Esophagus muscularis mucosa (tissue), 4 donors: ENCODE measurements around the gene RAB3C.

ENCODE experiments used
- CTCF ChIP-seq, 3 experiments: fragments of 200-600 bp in 2 of 3; fragments of 450-650 bp in 1 of 3; sonication (generic) in 2 of 3; IDR thresholded peaks; one replicate each; pipeline ENCODE4 v1.5.1; 2017 to 2019; ENCODE audit warnings: antibody characterized with exemption in 3 of 3, mild to moderate bottlenecking in 2 of 3, moderate library complexity in 1 of 3
- EP300 ChIP-seq: sonication (generic); formaldehyde crosslinking; IDR thresholded peaks from one replicate; pipeline ENCODE4 v1.6.1; 2017; ENCODE audit warnings: antibody characterized with exemption
- POLR2A ChIP-seq: fragments of 450-650 bp; IDR thresholded peaks from one replicate; pipeline ENCODE4 v1.6.1; 2017; ENCODE audit warnings: antibody characterized with exemption, moderate library complexity, mild to moderate bottlenecking, low read depth
- POLR2AphosphoS5 ChIP-seq, 2 donors: sonication (generic); formaldehyde crosslinking; IDR thresholded peaks; one replicate each; pipeline ENCODE4 v1.6.1; 2017; ENCODE audit warnings: antibody characterized with exemption in 2 of 2

- TF ChIP-seq CTCF (IDR thresholded peaks at IDR 0.05) (no peak), POLR2AphosphoS5 (IDR thresholded peaks at IDR 0.05) (no peak), POLR2A (no peak), EP300 (no peak)
These were observed 154.8 kb downstream of the RAB3C start for GRCh38 chr5:58737671-58738070.
